NCI-H82 (cell line): Measurements from ENCODE around the gene MMP15.

Experiments used
- DNase-seq: peaks from one replicate; lab custom pipeline; 2025; lab: John Stamatoyannopoulos, UW

Gene MMP15

DNA sequence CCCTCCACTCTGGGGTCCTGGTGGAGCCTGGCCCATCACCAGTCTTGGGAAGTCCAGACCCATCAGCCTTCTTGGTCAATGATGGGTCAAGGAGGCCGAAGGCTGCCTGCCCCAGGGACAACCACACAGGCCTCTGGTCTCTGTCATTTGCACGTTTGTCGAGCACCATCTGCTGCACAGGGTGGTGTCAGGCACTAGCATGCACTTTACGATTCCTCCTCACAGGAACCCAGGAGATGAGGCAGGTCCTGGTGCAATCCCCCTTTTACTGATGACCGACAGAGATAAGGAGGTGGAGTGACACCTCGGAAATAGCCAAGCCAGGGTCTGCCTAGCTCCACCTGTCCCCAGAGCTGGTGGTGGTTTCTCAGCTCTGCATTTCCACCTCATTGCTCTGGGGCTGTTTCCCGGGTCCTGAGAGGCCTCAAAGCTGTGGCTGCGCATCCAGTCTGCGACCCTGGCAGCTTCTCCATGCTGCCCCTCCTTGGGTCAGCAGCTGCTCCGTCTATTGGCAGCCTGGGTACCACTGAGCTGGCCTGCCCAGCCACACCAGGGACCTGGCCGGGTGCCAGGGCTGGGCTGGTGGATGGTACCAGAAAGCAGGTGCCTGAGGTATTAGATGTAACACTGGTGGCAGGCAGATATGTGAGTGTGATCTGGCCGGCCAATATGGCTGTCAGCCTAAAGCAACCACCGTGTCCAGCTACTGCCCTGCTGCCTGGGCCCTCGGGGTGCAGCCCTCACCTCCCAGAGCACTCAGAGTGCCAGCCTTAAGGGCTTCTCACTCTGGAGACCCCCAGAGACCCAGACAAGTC lies 10.0 kb downstream of the MMP15 start:
- DNase-seq, result no peak

DNA sequence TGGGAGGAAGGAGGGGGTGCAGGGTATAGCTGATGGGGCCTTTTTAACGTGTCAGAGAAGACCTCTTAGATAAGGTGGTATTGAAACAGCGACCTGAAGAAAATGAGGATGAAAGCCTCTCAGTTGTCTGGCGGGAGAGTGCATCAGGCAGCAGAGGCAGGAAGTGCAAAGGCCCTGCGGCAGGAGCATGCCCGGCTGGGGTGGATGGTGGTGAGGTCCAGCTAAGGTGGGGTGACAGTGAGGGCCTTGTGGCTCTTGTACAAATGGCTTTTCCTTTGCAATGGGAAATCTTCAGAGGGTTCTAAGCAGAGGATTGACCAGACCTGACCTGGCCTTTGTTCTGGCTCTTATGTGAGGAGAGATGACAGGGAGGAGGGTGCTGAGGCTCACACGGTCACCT lies 11.4 kb downstream of the MMP15 start:
- no peak for DNase-seq

DNA sequence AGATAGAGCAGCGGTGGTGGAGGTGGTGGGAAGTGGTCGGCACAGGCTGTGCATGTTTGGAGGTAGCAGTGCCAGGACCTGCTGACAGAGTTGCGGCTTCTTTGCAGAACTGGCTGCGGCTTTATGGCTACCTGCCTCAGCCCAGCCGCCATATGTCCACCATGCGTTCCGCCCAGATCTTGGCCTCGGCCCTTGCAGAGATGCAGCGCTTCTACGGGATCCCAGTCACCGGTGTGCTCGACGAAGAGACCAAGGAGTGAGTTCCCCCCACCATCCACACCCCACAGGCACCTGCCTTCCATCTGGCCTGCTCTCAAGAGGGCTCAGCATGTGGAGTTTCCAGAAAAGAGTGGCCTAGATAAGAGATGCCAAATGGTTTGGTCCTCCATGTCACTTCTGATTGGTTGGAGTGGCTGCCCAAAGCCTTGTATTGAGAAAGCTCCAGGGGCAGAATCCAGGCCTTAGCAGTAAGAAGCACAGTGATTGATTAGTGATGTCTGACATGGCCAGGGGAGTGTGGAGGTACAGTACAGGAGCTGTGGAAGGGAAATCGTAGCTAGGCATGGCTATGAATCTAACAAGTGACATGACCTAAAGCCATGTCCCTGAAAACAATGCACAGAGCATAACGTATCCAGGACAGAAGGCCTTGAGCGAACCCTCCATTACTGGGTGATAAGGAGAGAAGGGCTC lies 12.0 kb downstream of the MMP15 start:
- no peak for DNase-seq

DNA sequence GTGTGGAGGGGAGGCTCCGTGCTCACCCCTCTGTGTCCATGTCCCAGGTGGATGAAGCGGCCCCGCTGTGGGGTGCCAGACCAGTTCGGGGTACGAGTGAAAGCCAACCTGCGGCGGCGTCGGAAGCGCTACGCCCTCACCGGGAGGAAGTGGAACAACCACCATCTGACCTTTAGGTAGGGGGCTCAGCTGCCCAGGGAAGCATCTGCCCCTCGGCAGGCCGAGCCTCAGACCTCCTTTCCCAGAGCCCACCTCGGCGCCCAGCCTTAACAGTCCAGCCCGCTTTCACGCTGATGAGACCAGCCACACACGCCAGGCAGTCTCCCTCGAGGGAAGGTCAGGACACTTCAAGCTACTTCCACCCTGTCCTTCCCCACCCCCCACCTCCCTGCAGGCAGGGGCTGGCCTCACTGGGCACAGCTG lies 12.7 kb downstream of the MMP15 start:
- DNase-seq, result no peak

DNA sequence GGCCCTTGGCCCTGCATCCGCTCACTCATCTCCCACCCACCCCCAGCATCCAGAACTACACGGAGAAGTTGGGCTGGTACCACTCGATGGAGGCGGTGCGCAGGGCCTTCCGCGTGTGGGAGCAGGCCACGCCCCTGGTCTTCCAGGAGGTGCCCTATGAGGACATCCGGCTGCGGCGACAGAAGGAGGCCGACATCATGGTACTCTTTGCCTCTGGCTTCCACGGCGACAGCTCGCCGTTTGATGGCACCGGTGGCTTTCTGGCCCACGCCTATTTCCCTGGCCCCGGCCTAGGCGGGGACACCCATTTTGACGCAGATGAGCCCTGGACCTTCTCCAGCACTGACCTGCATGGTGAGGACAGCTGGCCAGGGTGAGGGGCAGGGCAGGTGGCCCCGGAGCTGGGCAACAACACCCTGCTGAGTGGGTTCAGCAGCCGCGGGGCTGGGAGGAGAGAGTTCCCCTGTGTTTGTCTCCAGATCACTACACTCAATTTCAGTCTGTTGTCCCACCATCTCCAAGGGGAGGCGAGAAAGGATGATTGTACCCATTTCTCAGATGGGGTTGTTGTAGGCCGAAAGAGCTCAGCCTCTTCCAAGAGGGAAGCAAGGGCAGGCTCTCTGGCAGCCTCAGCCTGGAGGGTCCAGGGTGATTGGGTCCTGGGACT lies 14.4 kb downstream of the MMP15 start:
- no peak for DNase-seq

DNA sequence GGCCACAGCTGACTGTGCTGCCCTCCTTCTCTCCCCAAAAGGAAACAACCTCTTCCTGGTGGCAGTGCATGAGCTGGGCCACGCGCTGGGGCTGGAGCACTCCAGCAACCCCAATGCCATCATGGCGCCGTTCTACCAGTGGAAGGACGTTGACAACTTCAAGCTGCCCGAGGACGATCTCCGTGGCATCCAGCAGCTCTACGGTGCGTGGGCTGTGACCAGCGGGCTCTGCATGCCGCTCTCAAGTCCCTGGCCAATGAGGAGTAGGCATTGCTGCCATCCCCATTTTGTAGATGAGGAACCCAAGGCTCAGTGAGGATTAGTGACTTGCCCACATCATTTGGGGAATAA lies 14.9 kb downstream of the MMP15 start:
- DNase-seq, result no peak

DNA sequence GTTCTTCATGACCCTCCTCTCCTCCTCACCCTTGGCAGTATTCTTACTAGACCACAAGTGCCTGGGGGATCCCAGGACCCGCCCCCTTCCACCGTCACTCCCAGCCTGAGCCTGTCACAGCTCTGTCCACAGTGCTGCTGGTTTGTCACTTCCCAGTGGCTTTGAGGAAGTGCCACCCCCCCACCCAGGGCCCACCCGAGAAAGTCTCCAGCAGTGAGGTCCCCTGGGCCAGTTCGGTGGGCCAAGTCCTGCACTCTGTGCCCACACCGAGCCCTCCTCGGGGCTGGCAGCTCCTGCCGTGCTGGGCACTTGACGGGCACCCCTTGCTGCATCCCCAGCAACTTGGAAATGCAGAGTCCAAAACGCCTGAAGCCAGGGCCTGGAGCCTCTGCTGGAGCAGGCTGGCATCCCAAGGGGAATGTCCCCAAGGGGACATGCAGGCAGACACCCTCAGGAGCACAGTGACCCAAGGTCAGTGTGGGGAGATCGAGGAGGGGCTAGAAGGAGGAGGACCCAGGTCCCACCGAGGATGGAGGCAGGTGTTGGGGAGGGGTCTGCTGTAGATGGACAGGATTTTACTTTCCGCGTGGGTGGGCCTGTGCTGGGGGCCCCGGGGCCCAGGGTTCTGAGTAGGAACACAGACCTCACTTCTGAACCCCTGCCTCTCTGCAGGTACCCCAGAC lies 15.5 kb downstream of the MMP15 start:
- no peak for DNase-seq

DNA sequence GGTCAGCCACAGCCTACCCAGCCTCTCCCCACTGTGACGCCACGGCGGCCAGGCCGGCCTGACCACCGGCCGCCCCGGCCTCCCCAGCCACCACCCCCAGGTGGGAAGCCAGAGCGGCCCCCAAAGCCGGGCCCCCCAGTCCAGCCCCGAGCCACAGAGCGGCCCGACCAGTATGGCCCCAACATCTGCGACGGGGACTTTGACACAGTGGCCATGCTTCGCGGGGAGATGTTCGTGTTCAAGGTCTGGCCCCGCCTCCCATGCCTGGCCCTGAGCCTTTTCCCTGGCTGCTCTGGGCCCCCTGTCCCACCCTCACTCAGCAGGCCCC lies 16.0 kb downstream of the MMP15 start:
- DNase-seq, result no peak

DNA sequence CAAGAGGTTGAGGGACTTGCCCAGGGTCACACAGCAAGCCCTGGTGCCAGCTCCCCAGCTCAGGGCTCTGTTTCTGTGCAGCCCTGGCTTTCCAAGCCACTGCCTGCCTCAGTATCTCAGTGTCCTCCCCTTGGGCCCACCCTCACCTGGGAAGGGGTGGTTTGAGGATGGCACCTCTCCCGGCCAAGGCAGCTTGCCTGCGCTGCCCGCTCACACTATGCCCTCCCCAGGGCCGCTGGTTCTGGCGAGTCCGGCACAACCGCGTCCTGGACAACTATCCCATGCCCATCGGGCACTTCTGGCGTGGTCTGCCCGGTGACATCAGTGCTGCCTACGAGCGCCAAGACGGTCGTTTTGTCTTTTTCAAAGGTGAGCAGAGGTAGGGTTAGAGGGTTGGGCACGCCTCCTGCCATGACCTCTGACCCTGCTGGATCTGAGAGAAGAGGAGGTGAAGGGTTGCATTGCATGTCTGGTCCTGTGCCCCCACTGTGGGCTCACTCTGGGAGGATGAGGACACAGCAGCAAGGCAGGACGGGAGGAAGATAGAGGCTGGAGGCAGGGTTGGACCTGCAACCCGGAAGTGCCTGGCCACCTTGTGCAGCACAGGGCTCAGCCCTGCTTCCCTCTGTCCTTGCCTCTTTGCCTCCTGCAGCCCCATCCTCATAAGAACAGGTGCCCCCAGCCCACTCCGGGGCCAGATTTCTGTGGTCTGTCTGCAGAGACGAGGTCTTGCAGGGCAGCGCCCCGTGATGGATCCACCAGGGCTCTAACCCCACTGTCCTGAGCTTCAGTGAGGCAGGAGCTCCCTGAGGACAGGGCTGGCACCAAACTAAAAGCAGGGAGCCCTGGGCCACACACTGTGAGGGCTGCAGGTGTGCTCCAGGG lies 16.7 kb downstream of the MMP15 start:
- DNase-seq, result no peak

DNA sequence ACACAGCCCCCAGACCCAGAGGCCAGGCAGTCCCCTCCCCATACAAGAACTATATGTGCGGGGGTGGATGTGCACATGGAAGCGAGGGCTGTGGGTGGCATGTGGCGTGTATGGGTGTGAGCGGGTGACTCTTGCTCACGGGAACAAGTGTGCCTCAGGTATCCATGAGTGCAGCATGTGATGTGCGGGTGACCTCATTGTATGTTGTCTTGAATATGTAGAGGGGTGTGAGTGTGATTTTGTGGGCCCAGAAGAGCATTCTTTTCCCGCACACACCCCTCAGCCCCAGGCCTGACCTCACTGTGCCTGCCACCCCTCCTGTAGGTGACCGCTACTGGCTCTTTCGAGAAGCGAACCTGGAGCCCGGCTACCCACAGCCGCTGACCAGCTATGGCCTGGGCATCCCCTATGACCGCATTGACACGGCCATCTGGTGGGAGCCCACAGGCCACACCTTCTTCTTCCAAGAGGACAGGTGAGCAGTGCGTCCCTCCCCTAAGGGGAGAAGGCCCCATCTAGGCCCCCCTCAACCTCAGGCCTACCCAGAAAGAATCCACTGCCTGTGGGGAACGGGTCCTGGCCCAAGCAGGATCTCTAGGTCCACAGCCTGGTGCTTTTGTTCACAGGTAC lies 17.4 kb downstream of the MMP15 start:
- DNase-seq, result no peak

DNA sequence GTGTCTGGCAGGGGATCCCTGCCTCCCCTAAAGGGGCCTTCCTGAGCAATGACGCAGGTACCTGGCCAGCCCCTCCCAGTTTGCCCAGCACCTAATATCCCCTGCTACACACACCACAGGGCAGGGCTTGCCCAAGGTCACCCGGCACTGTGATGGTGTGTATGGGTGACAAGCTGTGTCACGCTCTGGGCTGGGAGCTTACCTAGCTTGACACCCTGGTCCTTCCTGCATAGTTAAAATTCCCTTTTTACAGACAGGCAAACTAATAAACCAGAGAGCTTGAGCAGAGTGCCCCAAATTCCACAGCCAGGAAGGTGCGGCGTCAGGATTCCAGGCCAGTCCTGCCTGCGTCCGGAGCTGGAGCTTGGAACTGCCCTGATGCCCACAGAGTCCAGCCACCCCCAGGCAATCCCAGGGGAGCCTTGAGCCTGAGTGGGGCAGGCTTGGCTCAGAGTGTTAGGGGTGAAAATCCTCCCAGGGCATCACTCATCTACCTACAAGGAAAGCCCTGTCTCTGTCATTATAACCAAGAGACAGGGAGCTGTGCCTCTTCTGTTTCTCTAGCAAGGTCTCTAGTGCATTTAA lies 18.1 kb downstream of the MMP15 start:
- DNase-seq, result no peak

DNA sequence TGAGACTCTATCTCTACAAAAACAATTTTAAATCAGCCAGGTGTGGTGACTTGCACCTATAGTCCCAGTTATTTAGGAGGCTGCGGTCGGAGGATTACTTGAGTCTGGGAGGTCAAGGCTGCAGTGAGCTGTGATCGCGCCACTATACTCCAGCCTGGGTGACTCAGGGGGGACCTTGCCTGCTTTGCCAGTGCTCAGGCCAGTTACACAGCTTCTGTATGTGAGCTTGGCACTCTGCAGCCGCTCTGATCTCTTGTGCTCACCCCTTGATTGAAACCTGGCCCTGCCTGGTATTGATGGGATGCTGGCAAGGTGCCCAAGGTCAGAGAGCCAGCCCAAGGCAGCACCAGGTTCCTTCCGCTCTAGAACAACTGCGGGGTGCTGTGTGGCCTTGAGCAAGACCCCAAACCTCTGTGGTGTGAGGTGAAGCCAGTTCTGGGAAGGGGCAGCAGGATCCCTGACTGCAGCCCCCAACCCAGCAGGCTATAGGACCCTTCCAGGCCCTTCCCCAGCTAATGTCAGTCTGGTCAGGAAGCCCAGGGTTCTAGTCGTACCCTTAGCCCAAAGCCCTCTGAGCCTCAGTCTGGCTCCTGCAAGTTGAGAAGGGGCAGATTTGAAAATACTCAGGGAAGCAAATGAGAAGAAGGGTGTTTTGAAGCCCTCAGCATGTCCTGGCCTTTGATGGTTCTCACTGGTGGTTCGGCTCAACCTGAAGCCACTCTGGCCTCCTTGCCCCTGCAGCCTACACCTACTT lies 18.9 kb downstream of the MMP15 start:
- DNase-seq, result no peak

DNA sequence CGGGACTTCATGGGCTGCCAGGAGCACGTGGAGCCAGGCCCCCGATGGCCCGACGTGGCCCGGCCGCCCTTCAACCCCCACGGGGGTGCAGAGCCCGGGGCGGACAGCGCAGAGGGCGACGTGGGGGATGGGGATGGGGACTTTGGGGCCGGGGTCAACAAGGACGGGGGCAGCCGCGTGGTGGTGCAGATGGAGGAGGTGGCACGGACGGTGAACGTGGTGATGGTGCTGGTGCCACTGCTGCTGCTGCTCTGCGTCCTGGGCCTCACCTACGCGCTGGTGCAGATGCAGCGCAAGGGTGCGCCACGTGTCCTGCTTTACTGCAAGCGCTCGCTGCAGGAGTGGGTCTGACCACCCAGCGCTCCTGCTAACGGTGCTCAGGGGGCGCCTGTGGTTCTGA lies 19.5 kb downstream of the MMP15 start:
- DNase-seq, result no peak

DNA sequence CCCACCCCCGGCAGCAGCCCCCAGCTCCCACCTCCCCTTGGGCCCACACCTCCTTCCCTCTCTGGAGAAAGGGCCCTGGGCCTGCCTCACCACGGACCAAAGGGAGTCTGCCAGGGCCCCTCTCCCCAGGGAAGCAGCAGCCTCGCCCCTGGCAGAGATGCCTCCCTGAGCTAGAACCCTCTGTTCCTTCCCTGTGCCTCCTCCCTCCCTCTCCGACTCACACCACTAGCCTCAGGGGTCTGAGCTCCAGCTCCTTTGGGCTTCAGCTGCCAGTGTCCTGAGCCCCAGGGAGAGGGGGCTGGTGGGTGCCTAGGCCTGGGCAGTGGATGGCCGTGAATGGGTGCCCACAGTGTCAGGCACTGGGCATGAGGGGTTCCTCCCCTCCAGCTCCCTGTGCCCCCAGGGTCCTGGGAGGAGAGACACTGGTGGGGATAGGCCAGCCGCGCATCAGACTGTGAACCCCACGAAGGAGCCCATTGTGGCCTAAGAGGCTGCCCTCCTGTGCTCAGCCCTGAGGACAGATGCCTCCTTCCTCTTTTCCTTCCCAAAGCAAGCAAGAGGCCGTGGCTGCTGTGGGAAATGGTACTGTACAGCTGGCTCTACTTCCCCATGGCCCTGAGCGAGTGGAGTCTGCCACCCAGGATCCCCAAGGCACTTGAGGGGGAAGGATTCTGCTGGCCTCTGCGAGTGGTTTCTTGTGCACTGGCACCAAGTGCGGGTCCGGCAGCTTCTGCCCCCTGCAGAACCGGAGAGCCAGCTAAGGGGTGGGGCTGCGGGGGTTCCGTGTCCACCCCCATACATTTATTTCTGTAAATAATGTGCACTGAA lies 20.7 kb downstream of the MMP15 start:
- DNase-seq, result no peak

DNA sequence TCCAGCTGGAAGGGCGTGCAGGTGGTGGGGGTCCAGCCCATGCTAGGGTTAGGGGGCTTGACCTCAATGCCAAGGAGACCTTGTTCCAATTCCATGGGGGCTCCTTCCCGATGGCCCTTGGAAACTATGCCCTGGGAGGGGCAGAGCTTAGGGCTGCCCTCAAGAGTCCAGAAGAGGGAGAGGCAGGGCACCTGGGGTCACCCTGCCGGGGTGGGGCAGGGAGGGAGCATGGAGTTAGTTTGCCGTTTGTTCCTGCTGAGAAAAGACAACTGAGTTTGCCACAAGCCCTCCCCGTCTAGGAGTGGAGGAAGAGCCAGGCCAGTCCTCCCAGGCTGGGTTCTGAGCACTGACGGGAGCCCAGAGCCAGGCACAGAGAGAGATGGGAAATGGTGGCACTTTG lies 21.4 kb downstream of the MMP15 start:
- DNase-seq, result no peak

DNA sequence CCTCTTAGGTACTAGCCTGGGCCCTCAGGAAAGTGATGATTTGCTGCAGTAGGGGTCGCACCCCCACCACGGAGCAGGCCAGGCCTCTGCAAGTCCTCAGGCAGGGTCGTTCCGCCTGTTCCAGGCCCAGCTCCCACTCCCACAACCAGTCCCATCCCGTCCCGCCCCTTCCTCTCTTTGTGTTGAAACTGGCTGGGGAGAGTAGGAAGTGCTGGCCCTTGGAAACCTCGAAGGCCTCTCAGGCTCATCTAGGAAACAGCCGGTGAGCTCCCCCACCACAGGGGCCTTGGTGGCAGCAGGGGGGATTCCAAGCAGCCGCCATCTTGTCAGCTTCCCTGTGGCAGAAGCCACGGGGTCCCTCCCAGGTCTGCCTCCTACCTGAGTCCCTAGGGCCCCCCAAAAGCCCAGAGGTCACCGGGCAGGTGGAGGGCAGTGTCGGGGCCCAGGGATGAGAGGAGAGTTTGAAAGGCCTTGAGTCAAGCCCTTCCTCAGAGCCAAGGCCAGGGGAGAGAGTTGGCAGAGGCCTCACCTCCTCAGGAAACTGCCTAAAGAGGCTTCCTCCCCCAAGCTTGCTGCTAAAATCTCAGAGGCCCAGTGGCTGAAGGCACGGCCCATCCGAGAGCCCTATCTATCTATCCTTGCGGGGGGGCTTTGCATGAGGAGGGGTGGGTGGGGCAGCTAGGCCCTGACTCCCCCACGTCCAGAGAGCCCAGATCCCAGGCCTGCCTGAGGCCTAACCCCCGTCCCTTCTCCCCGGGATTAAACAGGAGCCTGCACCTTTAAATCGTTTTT lies 22.2 kb downstream of the MMP15 start:
- DNase-seq, result no peak

DNA sequence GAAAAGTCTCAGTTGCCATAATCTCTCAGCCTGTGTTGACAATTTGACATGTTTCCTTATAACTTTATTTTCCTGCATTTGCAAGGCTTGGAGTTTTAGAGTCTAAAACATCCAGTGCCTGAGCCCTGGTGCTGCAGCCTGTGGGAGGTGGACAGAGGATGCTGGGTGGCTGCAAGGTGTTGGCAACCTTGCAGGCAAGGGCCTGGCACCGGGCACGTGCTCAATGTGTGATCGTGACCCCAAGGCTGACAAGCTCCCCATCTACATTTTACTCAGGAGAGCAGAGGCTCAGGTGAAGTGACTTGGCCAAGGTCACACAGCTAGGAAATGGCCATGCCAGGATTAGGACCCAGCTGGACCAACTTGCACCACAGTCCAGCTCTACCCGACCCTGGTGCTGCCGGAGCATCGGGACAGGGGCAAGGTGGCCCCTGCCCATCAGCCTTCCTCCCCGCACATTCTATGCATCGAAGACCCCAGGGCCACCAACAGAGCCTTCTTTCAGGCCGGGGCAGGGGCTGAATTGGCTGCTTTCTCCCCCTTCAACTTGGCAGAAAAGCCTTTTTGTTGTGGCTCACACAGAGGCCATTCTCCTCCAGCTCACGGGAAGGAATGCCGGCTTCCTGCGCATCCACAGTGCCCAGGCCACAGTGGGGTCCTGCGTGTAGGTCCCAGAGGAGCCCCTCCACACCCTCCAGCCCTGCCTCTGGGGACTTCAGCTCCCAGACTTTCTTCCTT lies 23.1 kb downstream of the MMP15 start:
- no peak for DNase-seq
